KMS-11 (cell line): Measurements from ENCODE around the gene PLD4.

Experiments
- H2AFZ ChIP-seq: fragments of 200-600 bp; sonication (generic); 2 replicates; pipeline ENCODE4 v1.6.1; 2016; ENCODE audit warnings: antibody characterized with exemption, mixed run types, low read depth
- H3K27ac ChIP-seq: fragments of 200-600 bp; sonication (generic); 2 replicates; pipeline ENCODE4 v1.6.1; 2016; ENCODE audit warnings: mild to moderate bottlenecking, mixed run types
- H3K27me3 ChIP-seq: fragments of 200-600 bp; sonication (generic); 2 replicates; pipeline ENCODE4 v1.6.1; 2017; ENCODE audit warnings: mild to moderate bottlenecking, low read depth, mixed run types, moderate library complexity; ENCODE audit not compliant: insufficient read depth
- H3K36me3 ChIP-seq: fragments of 200-600 bp; sonication (generic); 2 replicates; pipeline ENCODE4 v1.6.1; 2017; ENCODE audit warnings: mild to moderate bottlenecking, mixed run types; ENCODE audit not compliant: insufficient read depth
- H3K4me1 ChIP-seq: fragments of 200-600 bp; sonication (generic); 2 replicates; pipeline ENCODE4 v1.6.1; 2016; ENCODE audit warnings: mild to moderate bottlenecking, low read depth, mixed run types; ENCODE audit not compliant: poor library complexity, severe bottlenecking
- H3K4me2 ChIP-seq: fragments of 200-600 bp; sonication (generic); 2 replicates; pipeline ENCODE4 v1.7.0; 2016; ENCODE audit warnings: mild to moderate bottlenecking, mixed run types
- H3K4me3 ChIP-seq: fragments of 200-600 bp; sonication (generic); IDR thresholded peaks from 2 replicates; pipeline ENCODE4 v1.6.1; 2017; ENCODE audit warnings: low read depth, low read length, mixed read lengths; ENCODE audit not compliant: insufficient read depth
- H3K79me2 ChIP-seq: fragments of 200-600 bp; sonication (generic); 2 replicates; pipeline ENCODE4 v1.6.1; 2016; ENCODE audit warnings: low read depth, mixed run types; ENCODE audit not compliant: insufficient read depth
- H3K9ac ChIP-seq: fragments of 200-600 bp; sonication (generic); 2 replicates; pipeline ENCODE4 v1.6.1; 2016; ENCODE audit warnings: mild to moderate bottlenecking, mixed run types
- H4K20me1 ChIP-seq: fragments of 200-600 bp; sonication (generic); 2 replicates; pipeline ENCODE4 v1.6.1; 2016; ENCODE audit warnings: mild to moderate bottlenecking, mixed run types; ENCODE audit not compliant: insufficient read depth
- TF ChIP-seq, protein P1 (sequence below): fragments of 200-600 bp; sonication (generic); conservative IDR thresholded peaks from 2 replicates; pipeline ENCODE4 v1.6.1; 2017; ENCODE audit warnings: low read depth, mild to moderate bottlenecking, antibody characterized with exemption, low read length, moderate library complexity, mixed read lengths

PLD4 gene

DNA sequence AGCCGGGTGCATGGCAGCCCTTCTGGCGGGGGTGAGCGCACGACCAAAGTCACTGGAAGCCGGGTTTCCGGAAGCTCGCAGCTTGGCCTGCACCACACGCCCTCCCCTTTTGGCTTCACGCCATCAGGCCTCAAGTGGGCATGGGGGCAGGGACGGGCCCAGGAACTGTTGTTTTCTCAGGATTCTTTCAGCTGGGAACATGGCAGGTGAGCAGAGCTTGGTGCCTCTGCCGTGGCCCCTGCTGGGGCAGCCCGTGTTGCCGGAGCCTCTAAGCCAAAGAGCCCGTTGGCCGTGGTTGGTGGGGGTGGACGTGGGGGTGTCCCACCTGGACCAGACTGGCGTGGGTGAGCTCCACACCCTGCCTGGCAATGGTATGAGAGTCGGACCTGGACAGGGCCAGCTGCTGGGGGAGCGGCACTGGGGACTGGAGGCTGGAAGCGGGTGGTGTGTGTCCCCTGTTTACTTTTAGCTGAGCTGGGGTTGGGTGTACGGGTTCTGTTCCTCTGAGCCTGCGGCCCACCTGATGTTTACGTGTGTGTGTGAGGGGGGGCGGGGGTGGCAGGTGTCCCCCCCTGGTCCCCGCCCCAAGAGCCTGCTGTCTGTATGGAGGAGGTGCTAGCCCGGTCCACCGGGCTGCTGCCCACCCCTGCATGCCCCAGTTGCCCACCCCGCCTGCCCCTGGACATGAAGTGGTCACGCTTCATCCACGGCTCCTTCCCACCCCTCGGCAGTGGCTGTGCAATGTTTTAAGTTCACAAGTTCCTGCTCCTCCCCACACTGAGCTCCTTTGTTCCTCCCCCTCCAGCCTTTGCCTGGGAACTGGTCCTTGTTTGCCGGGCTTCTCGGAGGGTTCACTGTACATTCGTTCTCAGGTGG is 28.7 kb upstream of the PLD4 start:
- H3K27me3 ChIP-seq = no peaks in the 10 kb centered on the region
- H2AFZ ChIP-seq = no peak overlapping the region
- no peak overlapping the region for H3K27ac ChIP-seq
- no peaks in the 10 kb centered on the region for H3K36me3 ChIP-seq
- no peak overlapping the region for H3K9ac ChIP-seq
- H4K20me1 ChIP-seq = no peaks in the 10 kb centered on the region
- H3K4me3 ChIP-seq = no peak overlapping the region
- no peaks in the 10 kb centered on the region for H3K79me2 ChIP-seq
- peaks cover 81% of the 10 kb centered on the region for H3K4me1 ChIP-seq
- H3K4me2 ChIP-seq = no peak overlapping the region
- TF ChIP-seq, protein P1, sequence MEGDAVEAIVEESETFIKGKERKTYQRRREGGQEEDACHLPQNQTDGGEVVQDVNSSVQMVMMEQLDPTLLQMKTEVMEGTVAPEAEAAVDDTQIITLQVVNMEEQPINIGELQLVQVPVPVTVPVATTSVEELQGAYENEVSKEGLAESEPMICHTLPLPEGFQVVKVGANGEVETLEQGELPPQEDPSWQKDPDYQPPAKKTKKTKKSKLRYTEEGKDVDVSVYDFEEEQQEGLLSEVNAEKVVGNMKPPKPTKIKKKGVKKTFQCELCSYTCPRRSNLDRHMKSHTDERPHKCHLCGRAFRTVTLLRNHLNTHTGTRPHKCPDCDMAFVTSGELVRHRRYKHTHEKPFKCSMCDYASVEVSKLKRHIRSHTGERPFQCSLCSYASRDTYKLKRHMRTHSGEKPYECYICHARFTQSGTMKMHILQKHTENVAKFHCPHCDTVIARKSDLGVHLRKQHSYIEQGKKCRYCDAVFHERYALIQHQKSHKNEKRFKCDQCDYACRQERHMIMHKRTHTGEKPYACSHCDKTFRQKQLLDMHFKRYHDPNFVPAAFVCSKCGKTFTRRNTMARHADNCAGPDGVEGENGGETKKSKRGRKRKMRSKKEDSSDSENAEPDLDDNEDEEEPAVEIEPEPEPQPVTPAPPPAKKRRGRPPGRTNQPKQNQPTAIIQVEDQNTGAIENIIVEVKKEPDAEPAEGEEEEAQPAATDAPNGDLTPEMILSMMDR = no peak

DNA sequence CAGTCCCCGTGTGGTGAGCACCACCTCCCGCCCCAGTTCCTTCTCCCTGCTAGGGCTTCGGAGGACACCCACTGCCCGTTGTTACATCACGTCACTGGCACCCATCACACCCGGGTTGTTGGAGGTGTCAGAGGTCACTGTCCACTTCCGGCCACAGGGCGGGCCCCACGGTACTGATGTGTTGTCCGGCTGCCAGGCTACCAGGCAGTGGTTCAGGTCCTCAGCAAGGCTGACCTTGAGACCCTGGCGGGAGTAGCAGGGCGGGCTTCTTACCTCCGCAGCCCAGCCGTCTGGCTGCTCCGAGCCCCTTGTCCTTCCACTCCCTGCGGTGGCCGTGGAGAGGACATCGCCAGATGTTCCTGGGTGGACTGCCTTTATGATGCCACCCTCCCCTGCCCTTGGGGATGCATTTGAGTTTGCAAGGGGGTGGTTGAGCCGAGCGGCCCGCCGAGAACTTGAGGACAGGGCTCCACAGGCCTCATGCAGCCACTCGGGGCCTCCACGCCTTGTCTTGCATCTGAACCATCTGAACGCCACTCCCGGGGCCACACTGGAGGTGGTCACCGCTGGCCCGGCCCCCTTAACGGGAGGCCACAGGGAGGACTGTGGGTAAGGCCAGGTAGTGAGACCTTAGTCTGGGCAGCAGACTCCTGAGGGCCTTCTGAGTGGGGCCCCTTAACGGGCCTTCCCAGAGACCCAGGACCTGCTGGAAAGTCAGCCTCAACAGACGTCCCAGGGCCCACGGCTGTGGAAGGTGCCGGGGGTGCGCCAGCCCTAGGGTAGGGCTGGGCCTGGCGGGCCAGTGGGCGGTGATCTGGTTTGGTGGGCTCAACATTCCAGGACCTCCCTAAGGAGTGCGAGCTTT is 27.1 kb upstream of the PLD4 start:
- H3K4me2 ChIP-seq = no peak overlapping the region
- H3K4me3 ChIP-seq = no peak overlapping the region
- H3K4me1 ChIP-seq = peaks cover 94% of the 10 kb centered on the region
- no peak overlapping the region for H3K27ac ChIP-seq
- TF ChIP-seq, protein P1 = no peak
- no peaks in the 10 kb centered on the region for H4K20me1 ChIP-seq
- no peak overlapping the region for H2AFZ ChIP-seq
- no peak overlapping the region for H3K9ac ChIP-seq
- H3K79me2 ChIP-seq = no peaks in the 10 kb centered on the region
- H3K36me3 ChIP-seq = no peaks in the 10 kb centered on the region
- H3K27me3 ChIP-seq = no peaks in the 10 kb centered on the region

DNA sequence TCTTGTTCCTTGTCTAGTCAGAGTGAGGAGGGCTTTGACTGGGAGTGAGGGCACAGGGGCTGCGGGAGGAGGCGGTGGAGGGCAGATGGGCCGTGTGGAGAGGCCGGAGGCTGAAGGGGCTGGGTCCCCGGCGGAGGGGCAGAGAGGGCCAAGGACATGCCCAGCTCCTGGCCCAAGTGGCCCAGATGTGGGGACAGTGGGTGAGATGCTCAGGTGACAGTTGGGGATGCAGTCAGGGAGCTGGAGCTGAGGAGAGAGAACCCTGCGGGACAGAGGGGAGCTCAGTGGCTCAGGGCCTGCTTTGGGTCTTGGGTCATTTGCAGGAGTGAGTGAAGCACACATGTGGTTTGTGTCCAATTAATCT is 26.5 kb upstream of the PLD4 start:
- TF ChIP-seq, protein P1 = no peak
- Histone ChIP-seq H3K9ac (no peak overlapping the region), H4K20me1 (no peaks in the 10 kb centered on the region), H3K4me2 (no peak overlapping the region), H3K36me3 (no peaks in the 10 kb centered on the region), H3K27me3 (no peaks in the 10 kb centered on the region), H3K27ac (no peak overlapping the region), H3K4me1 (peaks cover 91% of the 10 kb centered on the region), H2AFZ (no peak overlapping the region), H3K4me3 (no peak overlapping the region), H3K79me2 (no peaks in the 10 kb centered on the region)

DNA sequence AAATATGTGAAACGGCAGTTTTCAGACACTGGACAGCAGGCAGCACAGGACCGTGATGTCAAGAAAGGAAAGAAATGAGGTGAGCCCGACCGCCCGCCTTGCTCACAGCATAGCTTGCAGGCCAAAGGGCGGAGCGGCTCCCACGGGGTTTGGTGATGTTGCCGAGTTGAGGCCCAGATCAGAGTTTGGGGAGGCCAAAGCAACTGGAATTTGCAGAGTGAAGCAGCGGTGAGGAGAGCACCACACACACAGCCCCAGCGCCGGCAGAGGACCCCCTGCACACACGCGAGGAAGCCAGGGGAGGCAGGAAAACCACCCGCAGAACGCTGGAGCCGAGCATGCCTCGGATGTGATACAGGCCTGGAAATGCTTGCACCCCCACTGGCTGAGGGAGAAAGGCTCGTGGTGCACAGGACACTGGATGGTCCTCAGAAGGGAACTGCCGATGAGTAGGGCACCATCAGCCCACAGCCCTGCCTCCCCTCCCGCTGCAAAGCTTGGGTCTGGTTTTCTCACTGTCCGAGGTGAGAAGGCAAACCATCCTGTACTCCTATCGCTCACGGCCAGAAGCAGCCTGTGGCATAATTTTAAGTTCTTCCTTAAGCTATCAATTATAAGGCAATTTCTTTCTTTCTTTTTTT is 25.7 kb upstream of the PLD4 start:
- H3K79me2 ChIP-seq = no peaks in the 10 kb centered on the region
- no peaks in the 10 kb centered on the region for H3K27me3 ChIP-seq
- H3K36me3 ChIP-seq = no peaks in the 10 kb centered on the region
- H3K9ac ChIP-seq = no peak overlapping the region
- H3K4me3 ChIP-seq = no peak overlapping the region
- no peaks in the 10 kb centered on the region for H4K20me1 ChIP-seq
- no peak overlapping the region; the same call in 1 of the 2 replicates for H3K4me2 ChIP-seq
- H3K27ac ChIP-seq = no peak overlapping the region
- H2AFZ ChIP-seq = no peak overlapping the region
- TF ChIP-seq, protein P1 = no peak
- H3K4me1 ChIP-seq = peaks cover 83% of the 10 kb centered on the region
